ENCODE results near the gene AGER.

DNA sequence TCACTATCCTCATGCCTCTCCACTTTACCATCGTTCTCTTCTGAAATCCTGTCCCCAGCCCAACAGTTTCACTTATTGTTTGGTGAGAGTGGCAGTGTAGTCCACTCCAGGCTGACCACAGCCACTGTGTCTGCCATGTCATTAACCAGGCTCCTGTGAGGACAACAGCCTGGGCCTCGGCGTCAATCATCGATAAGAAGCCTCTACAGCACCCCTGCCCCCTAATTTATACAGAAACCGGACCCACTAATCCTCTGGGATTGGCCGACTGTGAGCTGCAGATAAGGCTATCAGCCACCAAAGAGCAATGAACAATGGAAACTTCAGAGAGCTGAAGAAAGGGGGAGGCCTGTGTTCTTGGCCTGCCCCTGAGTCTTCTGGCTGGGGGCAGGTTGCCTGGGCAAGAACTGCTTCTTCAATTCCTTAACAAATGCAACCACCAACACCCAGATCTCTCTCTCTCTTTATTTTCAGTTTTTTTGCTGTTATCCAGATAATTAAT, 16.2 kb downstream of the AGER start:
- TF ChIP-seq, protein P1, sequence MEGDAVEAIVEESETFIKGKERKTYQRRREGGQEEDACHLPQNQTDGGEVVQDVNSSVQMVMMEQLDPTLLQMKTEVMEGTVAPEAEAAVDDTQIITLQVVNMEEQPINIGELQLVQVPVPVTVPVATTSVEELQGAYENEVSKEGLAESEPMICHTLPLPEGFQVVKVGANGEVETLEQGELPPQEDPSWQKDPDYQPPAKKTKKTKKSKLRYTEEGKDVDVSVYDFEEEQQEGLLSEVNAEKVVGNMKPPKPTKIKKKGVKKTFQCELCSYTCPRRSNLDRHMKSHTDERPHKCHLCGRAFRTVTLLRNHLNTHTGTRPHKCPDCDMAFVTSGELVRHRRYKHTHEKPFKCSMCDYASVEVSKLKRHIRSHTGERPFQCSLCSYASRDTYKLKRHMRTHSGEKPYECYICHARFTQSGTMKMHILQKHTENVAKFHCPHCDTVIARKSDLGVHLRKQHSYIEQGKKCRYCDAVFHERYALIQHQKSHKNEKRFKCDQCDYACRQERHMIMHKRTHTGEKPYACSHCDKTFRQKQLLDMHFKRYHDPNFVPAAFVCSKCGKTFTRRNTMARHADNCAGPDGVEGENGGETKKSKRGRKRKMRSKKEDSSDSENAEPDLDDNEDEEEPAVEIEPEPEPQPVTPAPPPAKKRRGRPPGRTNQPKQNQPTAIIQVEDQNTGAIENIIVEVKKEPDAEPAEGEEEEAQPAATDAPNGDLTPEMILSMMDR (tag by site-specific recombination; IDR thresholded peaks at IDR 0.05): no peak
- TF ChIP-seq ZNF274 (IDR thresholded peaks at IDR 0.05; ENCODE audit: low read length): no peak
- no peak for TF ChIP-seq ZNF274 (tag by site-specific recombination; IDR thresholded peaks at IDR 0.05; ENCODE audit: borderline replicate concordance)
- no peak for TF ChIP-seq ZNF16 (tag by site-specific recombination; IDR thresholded peaks at IDR 0.05; ENCODE audit: low read depth)
- TF ChIP-seq ZEB2 (tag by site-specific recombination; IDR thresholded peaks at IDR 0.05): no peak
- no peak for TF ChIP-seq ZNF24 (tag by site-specific recombination; IDR thresholded peaks at IDR 0.05)
- no peak for TF ChIP-seq KLF1 (tag by site-specific recombination; IDR thresholded peaks at IDR 0.05)
- no peak for TF ChIP-seq GLI4 (tag by site-specific recombination; IDR thresholded peaks at IDR 0.05)
- TF ChIP-seq ZNF707 (tag by site-specific recombination; IDR thresholded peaks at IDR 0.05): no peak
